HG03460 (cell line): ENCODE data around the gene TAF7L.

Experiments used
- ATAC-seq: cut with Tn5 transposase; IDR thresholded peaks from one replicate; pipeline ENCODE4 v1.9.1; 2021; ENCODE audit not compliant: unreplicated experiment

TAF7L gene

DNA sequence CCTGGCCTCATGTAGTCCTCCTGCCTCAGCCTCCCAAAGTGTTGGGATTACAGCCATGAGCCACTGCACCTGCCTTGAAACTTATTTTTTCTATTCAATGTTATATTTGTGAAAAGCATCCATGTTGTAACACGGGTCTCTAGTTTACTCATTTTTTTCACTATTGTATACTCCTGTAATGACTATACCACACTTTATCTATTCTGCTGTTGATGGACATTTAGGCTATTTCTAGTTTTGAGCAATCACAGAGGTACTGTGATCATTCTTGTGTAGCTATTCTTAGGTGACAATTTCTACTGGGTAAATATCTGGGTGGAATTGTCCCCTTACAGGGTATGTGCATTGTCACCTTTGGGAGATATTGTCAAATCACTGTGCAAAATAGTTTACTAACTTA lies 67.9 kb downstream of the TAF7L start:
- ATAC-seq = no peak

DNA sequence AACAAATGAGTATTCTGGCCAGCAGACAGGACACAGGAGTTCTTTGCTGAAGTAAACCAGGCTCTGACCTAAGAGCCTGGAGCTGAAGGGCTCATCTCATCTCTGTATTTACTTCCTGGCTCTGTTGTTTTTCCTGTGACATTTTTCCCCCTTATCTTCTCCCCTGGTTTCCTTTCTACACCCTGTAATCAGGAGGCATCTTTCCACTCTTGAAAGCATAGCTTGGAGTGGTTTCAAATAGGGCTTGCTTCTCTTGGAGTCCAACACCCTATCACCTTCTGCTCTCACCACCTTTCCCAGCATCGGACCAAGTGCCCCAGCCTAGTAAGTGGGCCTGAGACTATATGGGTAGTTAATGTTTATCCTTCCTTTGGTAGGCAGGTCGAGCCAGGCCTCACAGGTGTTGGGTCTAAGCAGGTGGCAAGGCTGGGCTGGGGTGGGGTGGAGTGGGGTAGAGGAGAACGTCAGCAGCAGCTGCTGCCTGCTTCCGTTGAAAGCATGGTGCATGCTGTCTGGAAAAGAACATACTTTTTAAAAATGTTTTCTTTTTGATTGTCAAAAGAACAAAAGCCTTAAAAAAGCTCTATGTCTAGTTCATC lies 70.4 kb downstream of the TAF7L start:
- ATAC-seq = no peak

DNA sequence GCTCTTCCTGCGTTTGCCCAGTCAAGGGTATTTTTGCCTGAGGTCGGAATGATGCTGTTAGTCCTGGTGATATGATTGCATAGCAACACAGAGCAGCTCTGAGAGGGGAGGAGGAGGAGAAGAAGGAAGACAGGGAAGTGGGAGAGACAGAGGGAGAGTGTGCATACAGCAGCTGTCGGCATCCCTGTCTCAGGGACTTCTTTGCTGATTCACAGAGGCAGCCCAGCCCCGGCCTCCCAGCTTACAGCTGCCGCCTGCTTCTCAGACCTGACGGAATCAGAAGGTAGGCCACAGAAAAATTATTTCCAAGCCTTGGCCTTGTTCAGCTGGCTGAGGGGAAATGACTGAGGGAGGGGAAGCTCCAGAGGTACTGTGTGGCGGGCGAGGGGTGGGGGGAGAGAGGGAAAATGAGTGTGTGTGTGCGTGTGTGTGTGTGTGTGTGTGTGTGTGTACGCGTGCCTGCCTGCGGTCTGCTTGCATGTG lies 71.2 kb downstream of the TAF7L start:
- ATAC-seq = no peak

DNA sequence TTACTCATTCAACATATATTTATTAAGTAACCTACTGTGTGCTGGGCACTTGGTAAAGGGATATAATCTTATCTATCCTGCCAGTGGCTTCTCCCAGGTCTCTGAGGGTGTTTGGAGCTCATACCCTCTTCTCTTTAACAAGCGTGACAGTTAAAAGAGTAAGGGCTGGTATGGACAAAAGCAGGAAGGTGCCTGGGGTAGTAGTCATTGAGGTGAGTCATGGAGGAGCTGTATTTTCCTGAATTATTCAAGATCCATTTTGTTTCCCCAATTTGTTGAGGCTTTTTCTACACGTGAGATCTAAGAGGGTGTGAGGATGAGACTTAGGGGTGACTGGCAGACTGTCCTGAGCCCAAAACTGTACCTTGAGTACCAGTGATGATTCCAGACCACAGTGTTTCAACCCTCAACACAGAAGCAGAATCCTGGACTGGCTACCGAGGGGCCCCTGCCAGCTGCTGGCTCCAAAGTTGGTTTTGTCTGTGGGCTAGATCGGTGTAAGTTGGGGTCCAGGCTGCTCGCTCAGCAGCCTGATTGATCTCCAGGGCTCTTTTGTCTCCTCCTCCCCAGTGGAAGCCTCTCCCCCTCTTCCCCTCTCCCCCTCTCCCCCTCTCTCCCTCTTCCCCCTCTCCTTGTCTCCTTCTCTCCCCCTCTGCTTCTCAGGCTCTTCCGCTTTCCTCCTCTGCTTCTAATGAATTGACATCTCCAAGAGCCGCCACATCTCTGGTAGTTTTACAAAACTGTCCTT lies 71.8 kb downstream of the TAF7L start, which contains the start of gene DRP2:
DRP2 (plus strand) TSS at position 671 of the 748 bp plus-strand sequence. CDS start 11,862 bp downstream, outside the sequence.
- no peak for ATAC-seq
